NOMO-1 (cell line): ENCODE measurements around the gene KLHL29.

Experiments
- DNase-seq, 2 experiments: peaks; one replicate each; lab custom pipeline; 2025; ENCODE audit not compliant: unreplicated experiment in 2 of 2; lab: John Stamatoyannopoulos, UW

Gene KLHL29

DNA sequence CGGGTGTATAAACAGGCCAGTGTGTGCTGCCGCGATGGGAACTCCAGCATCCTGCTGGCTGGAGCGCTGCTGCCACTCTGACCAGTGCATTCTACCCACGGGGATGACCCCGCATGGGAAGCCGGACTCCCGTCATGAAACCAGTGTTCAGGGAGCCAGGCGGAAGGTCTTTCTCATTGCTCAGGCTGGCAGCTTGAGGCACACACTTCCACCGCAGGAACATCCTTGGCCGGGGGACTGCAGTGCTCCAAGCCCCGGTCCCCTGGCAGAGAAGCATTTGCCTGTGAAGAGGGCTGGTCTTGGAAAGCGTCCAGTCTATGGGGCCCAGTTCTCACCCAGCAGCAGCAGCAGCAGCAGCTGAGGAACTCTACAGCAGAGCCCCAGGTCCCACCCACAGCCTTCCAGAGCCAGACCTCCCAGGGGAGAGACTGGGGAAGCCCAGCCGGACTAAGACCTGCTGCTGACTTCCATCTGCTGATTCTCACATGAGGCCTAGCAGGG lies 235.9 kb downstream of the KLHL29 start:
- no peak for DNase-seq

- DNase-seq, result no peak
Measured at GRCh38 chr2:23621616-23622015, 236.6 kb downstream of the KLHL29 start.

DNA sequence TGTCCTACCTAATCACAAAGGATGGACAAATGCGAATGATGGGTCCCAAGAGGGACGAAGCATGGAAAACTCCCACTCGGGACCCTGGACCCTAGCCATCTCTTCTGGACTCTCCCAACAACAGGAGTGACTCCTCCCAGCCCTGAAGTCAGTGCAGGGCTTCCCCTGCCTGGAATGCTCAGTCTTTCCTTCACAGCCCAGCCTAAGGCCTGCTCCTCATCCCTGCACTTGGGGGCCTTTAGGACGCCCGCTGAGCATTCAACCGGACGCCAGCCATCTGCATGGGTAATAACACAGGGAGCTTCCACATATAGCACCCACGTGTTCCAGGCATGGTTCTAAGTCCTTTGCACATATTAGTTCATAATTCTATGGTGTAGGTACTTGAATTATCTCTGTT lies 237.5 kb downstream of the KLHL29 start:
- DNase-seq, result no peak

DNA sequence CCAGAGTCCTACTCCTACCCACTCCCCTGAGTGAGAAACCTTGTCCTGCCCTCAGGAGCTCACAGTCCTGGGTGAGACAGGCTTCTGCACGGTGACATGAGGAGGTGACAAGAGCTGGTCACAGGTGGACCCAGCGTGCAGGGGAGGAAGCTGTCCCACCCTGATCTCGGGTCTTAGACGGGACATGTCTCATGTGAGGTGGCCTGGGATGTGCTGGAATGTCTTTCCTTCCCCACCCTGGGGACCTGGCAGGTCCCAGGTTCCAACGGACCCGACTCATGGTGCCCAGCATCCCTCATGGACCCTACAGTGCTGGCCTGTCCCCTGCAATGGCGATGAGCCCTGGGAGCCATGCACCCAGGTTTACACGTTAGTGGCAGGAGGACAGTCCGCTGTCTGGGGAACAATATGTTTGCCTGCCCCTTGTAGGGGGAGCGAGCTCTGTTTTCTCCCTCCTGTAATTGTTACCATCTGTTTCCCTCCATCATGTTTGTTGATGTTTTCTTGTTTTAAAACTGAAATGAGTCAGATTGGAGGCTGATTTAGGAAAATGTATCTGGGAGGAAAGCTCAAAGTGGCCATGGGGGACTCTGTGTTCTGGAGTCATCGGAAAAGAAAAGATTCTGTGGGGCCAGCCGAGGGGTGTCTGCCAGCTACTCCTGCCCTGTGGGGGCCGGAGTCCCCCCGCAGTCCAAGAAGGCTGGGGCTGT lies 238.1 kb downstream of the KLHL29 start:
- no peak for DNase-seq

DNA sequence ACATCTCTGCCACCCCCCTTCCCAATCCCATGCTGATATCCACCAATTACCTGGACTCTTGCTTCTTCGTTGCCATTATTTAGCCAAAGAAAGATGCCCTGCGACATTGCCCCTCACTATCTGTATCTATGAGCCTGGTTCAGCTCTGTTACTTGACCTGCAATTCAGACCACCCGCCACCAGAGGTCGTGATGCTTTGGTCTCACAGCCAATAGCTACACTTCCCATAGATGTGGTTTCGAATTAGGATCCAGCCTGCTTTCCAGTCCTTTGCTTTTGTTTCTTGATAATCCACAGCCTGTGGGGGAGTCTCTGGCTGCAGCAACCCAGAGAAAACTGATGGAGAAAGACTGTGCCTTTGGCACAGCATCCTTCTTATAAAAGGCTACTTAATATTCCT lies 239.4 kb downstream of the KLHL29 start:
- DNase-seq, result no peak

DNA sequence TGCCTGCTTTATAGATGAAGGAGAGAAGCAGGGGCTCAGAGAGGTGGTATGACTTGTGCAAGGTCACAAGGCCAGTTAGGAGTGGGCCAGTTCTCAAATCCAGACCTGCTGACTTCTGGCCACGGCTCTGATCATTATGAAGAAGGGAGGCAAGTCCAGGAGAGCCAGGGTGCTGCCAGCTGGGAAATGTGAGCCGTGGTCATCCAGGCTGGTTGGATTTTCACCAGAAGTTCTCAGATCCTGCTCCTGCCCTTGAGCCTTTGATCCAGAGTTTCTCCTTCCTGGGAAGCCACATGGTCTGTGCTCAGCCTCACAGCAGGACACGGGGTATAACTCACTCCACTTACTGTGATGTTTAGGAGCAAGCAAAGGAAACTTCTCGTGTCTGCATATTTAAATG lies 239.9 kb downstream of the KLHL29 start:
- no peak for DNase-seq

- no peak for DNase-seq
Measured at GRCh38 chr2:23625726-23626125, 240.7 kb downstream of the KLHL29 start.

DNA sequence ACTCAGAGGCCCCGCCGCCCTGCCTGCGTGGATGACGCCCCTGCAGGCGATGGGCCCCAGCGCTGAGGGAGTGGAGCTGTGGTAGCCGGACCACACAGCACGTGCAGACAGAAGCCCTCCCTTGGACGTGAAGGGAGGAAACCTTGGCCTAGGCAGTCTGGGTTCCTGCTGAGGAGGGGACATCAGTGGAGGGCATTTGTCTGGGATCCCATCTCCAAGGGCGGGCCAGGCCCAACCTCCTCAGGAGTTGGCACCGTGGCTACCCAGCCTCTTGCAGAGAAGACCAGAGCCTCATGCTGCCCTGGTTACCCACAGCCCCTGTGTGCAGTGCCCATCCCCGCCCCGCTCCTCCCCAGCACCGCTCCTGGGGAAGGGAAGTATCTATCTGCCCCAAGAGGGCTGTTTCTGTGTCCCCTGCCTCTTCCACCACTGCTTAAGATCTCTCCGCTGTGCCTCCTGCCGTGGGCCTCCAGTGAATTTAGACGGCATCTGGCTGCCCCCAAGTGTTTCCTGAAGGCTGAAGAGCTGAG lies 241.8 kb downstream of the KLHL29 start:
- no peak for DNase-seq

DNA sequence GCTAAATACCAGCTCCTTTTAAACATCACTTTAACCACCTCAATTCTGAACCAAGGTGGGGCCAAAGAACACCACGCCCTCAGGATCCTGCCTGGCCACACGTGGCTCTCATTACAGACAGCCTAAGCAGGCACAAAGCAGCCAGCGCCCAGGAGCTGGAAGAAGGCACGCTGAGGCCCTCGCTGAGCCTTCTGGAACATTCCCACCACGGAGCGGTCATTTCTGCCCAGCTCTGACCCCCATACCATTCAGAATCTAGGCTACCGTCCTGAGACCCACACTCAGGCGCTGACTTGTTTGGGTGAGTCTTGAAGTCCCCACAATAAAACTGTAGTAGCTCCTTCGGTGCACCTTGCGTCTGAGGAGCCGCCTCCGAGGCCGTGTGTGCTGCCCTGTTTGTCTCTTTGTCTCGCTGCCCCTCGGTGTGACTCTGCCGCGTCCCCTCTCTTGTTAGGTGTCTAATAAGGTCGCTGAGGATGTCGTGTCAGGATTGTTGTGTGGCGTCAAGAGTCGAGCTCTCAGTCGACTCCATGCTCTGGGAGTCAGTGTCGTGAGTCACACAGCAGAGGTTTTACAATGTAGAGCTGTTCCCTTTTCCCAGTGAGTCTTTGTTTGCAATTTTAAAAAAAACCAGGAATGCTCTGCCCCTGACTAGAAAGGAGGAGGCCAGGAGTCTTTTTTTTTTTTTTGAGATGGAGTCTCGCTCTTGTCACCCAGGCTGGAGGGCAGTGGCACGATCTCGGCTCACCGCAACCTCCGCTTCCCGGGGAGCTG lies 242.4 kb downstream of the KLHL29 start:
- DNase-seq, result no peak

- DNase-seq, result no peak
Measured at GRCh38 chr2:23628926-23629771, 244.2 kb downstream of the KLHL29 start.

DNA sequence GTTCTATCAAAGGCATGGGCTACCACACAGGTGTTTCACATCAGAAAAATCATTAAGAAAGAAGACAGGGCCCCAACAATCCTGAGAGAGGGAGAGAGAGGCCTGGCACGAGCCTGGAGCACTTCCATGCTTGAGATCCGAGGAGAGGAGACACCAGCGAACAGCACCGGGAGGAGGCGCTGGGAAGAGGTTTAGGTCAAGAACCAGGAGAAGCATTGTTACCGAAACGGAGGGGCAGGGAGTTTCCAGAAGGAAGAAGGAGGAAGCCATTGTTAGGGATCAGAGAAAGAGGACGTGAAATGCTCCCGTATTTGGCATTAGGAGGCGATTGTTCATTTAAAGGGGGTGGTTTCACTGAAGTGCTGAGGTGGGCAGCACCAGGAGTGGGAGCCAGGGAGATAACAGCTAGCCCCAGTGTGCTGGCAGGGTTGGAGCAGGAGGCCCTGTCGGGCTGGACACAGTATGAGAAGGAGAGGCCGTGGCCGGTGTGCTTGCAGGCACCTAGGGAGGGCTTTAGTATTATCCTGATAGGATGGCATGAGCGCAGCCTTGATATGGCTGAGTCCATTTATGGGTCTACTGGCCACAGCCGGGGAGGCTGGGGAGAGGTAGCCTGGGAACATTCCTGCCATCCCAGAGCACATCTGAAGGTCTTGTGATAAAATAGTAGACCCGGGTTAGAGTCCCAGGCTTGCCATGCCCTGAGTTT lies 244.9 kb downstream of the KLHL29 start:
- no peak for DNase-seq

DNA sequence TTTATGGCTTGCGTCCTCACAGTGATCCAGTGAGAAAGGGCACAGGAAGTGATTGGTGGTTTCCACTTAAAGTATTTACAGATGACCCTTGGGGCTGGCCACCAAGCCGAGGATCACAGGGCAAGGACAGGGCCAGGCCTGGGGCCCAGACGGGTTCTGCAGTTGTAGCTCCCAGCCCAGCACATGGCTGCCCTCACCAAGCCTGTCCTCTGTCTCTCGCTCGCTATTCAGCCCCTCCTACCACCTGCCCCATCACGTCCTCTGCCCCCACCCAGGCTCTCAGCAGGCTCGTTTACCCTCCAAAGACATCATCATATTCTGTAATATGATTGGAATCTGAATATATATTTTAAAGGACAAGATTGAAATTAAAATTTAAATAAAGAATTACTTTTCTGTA lies 246.0 kb downstream of the KLHL29 start:
- DNase-seq, result no peak

DNA sequence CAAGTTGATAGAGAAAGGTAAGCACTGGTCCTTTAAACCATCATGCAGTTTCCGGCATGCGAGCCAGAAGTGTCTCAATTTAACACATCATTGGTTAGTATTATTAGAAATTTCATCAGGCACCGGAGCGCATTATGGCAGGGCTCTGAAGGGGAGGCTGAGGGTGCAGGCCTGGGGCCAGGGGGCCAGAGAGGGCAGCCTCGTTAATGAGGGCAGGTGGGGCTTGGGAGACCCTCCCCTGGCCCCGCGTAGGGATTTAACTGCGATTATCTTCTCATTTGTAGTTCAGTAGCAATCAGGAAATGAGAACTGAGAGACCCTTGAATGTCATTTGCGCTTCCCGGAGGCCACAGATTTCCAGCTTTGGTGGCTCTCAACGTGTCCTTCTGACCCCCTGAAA lies 246.4 kb downstream of the KLHL29 start:
- DNase-seq, result no peak

- DNase-seq, result no peak
Measured at GRCh38 chr2:23632386-23632785, 247.4 kb downstream of the KLHL29 start.

DNA sequence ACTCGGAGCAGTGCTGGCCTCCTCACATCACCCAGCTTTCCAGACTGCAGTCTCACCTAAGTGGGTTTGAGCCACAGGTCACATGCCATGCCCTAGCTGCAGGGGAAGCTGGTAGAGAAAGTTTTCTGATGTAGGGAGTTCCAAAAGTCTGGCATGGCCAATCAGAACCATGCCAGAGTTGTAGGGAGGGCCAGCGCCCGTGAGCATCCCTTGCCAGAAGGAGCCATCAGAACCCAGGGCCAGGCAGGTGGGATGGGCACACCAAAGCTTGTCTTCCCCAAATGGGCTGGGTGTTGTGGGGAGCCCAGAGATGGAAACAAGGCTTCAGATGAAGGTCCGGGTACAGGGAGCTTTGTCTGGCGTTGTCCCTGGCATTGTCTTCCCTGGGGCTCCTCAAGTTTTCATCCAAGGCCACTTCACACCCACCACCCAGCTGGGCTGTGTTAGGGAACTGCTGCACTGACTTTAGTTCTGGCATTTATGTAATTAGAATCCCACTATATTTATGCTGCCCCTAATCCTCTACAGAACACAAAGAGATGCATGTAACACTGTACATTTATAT lies 247.9 kb downstream of the KLHL29 start:
- no peak for DNase-seq

DNA sequence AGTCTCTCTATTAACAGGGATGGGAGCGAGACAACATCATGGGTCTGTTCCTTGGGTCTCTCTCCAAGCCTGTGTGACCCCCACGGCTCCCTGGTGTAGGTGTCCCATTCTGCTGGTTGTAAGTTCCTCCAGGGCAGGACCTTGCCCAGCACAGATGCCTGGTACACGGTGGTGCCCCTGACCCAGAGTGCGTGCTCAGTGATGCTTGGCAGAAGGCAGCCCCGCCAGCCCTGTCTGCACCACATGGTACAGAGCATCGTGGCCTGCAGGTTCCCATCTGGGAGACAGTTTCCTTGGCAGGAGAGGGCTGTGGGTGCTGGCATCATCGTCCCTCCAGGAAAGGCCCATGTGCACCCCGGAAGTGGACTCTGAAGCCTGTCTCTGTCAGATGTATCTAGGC lies 249.0 kb downstream of the KLHL29 start:
- no peak for DNase-seq

DNA sequence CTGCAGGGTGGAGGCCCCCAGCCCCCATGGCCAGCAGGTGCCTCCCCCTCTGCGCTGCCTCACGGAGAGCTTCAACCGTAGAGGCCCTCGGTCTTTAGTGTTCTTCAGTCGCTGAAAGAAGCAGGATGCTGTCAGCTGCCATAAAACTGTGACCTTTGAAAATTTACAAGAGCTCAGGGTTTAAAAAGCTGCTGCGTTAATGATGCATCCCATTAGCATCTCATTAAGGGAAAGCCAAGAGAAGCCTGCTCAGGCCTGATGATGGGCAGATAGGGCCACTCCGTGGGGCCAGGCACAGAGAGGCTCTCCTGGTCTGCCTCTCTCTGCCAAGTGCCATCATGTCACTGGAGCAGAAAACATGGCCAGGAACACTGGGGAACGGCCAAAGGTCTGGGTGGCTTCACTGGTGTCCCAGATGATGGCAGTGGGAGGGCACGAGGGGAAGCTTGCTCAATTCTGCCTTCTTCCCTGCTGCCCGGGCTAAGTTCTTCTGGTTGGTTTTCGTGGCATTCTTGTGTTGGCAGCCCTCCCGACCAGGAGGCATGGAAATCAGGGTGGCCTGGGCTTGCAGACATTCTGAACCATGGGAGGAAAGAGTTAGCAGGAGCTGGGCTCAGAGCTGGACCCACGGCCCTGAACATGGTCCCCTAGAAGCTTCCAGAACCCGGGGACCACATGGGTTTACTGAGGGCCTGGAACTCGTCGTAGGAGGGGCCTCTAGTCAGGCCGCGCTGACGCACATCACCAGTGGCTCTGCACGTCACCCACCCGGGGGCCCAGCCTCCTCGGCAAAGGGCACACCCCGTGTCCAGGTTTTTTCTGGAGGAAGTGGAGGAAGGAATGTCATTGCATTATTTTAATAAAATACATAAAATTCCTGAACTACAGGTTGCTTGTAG lies 250.7 kb downstream of the KLHL29 start:
- no peak for DNase-seq

- DNase-seq, result no peak
Measured at GRCh38 chr2:23636426-23636825, 251.4 kb downstream of the KLHL29 start.
